GM19240 (cell line): ENCODE results near the gene FER.

Experiments used
- DNase-seq: peaks from one replicate; pipeline ENCODE4 v3.0.0; 2011; ENCODE audit warnings: low spot score; ENCODE audit not compliant: insufficient read length

FER gene

GRCh38 chr5:109105631-109106267, 358.1 kb downstream of the FER start:
- no peak for DNase-seq

GRCh38 chr5:109111680-109112079, 364.0 kb downstream of the FER start:
- DNase-seq: no peak

- no peak for DNase-seq
Observed at GRCh38 chr5:109113608-109114007, 365.9 kb downstream of the FER start.

GRCh38 chr5:109121225-109121624, 373.5 kb downstream of the FER start:
- DNase-seq: no peak

DNA sequence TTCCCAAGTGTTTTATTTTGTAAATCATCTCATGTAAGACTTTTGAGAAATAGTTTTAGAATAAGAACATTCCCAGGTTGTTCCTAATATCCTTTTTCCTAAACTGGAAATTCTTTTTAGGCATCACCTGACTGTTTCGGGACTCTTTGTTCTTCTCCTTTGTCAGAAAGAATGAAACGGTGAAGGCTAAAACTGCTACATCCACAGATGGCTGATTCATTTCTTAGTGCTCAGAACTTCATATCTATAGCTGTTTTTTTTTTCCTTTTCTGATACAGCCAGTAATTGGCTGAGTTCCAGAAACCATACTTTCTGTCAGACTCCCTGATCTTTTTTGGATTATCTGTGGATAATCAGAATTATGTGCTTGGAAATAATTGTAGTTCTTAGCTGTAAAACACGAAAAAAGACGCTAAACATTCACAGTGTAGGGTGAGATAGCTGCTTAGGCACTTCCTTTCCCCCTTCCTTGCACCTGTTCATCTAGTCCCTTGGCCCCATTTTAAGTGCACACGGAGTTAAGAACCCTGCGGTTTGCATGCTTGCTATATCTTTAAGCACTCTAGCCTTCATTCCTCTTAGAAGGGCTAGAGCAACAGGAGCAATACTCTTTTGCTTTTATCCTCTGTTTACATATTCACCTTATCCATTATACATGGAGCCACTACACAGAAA, 378.2 kb downstream of the FER start:
- DNase-seq: no peak

DNA sequence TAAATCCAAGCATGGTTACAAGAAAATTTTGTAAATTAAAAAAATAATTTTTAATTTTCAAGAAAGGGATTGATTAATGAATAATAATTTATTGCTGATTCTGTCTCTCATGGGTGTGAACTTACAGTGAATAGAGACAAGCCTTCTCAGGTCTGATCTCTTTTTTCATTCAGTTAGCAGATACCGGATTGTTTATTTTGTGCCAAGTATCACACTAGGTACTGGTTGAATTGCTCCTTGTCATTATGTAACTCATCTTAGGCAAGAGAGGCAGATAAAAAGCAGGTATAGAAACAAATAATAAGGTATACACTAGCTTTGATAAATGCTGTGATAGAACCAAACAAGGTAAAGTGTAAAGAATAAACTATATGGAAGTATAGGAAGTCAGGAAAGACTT, 378.8 kb downstream of the FER start:
- DNase-seq: no peak

DNA sequence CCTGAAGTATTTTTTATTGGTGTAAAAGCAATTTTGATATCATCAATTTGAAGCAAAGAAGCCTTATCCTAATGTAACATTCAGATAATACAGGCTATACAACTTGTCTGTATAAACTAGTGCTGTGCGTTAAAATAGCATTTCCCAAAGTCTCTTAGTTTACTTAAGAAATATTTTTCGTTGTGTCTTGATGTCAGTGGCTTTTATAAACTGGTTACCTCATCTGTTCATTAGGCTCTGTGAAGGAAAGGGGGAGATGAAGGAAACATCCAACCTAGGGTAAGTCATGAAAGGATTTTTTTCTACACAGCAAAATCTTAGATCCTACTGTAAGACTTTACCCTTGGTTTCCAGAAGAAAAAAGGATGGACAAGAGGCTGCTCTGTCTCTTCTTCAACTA, 389.2 kb downstream of the FER start:
- DNase-seq: no peak

GRCh38 chr5:109141222-109142200, 393.8 kb downstream of the FER start:
- DNase-seq: no peak

DNA sequence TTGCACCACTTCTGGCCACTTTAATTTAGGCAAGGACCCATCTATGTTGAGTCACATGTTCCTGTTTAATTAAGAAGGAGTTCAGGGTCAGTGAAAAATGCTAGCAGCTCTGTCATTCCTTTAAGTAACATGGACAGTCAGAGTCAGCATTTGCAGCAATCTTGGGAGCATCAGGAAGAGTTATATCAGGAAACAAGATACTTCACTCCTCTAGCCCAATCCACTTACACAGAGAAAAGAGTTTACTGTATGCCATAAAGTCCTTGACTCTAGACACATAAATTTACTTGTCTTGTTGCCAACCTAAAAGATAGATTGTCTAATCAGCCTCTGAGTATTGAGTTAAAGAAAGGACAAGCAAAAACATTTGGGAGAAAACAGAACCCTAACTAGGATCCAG, 395.3 kb downstream of the FER start:
- DNase-seq: no peak

DNA sequence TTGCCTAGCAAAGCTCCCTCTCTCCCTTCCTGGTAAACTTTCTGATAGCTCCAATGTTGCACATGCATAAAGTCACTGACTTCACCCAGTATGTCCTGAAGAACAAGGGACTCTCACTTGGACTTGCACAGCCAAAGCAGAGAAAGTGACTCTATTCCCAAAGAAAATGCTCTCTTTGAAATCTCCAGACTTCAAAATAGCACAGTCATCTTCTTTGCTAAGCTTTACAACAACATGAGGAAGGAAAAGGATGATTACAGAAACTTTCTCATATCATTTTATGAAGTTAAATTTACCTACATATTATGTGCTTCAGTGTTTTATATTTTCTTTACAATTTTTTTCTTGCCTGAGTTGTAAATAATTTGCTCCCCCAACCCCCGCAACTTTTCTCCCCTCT, 397.4 kb downstream of the FER start:
- no peak for DNase-seq

DNA sequence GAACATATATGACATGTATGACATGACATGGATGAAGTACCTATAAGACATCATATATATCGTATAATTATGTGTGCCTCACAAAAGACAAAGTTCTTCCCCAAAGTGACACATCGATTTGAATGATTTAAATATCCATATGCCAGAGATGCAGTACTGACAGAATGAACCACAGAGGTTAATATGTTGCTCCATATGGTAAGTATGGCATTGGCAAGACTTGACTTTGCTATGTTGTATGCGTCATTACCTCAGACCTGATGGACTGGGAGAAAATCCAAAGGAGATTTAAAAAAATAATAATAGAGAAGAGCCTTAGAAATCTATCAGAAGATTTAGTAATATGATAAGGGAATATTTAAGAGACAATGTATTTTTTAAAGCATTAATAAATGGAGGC, 398.9 kb downstream of the FER start:
- no peak for DNase-seq

- no peak for DNase-seq
Observed at GRCh38 chr5:109152565-109152964, 404.9 kb downstream of the FER start.

GRCh38 chr5:109155625-109156024, 407.9 kb downstream of the FER start:
- no peak for DNase-seq

DNA sequence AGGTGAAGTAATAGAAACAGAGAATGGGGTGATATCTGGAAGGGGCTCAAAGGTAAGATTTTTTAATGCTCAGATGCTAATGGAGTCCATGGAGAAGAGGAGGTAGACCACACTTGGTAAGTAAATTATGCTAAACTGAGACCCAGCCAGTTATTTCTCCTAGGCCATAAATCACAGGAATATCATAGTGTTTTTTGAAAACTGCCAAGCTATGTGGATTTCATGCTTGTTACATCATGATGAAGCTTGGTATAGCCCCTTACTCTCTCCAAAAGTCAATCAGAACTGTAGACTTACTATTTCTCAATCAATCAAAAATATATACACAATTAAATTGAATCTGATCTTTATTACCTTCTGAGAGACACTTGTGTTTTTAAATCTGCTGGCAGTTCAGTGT, 409.2 kb downstream of the FER start:
- DNase-seq: no peak

- DNase-seq: no peak
Observed at GRCh38 chr5:109160468-109160867, 412.8 kb downstream of the FER start.

DNA sequence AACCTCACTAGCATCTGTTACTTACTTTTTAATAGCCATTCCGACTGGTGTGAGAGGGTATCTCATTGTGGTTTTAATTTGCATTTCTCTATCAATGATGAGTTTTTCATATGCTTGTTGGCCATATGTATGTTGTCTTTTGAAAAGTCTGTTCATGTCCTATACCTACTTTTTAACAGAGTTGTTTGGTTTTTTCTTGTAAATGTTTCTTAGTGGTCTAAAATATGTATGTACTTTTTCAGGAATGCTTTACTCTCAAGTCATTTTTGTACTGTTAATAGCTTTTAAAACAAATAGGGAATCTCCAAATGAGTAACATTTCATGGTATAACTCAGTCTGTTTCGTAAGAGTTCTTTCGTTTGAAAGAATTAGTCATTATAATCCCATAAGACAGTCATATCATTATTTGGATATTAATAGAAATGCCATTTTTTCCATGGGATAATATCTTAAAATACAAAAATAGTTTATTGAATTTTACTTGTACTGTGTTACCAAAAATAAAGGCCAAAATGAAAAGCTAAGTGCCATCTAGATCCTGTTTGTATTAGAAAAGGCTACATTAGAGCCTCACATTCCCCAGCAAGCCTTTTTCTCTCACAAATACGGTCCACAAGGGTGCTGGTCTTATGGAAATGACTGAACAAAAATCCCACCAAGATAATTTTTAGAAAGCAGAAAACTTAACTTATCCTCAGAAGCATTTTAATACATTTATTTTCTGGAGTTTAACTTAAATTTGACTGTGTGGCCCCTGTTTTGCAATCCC, 414.4 kb downstream of the FER start:
- no peak for DNase-seq

DNA sequence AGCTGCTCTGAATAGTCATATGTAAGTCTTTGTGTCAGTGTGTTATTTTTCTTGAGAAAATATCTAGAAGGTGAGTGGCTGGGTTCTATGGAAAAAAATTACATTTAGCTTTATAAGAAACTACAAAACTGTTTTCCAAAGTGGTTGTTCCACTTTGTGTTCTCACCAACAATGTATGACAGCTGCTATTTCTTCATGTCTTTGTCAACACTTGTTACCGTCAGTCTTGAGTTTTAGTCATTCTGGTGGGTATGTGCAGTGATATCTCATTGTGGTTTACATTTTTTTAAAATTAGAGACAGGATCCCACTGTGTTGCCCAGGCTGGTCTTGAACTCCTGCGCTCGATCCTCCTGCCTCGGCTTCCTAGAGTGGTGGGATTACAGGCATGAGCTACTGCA, 415.6 kb downstream of the FER start:
- DNase-seq: no peak

- no peak for DNase-seq
Observed at GRCh38 chr5:109164001-109164400, 416.3 kb downstream of the FER start.

DNA sequence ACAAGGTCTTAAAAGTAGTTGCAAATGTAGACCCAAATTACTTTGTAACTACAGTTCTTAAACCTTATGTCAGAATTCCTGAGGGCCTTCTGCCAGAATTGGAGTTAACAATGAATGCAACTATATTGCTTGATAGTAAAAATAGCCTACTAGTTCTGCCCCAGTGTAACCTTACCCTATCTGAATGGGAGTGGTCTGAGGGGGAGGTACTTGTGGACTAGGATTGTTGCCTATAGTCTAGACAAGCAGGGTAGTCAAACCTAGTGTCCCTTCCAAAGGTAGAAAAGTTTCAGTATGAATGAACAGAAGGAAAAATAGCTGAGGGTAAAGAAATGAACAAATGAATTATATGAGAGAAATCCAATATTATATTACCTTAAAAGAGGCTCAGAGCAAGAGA, 419.9 kb downstream of the FER start:
- DNase-seq: no peak

DNA sequence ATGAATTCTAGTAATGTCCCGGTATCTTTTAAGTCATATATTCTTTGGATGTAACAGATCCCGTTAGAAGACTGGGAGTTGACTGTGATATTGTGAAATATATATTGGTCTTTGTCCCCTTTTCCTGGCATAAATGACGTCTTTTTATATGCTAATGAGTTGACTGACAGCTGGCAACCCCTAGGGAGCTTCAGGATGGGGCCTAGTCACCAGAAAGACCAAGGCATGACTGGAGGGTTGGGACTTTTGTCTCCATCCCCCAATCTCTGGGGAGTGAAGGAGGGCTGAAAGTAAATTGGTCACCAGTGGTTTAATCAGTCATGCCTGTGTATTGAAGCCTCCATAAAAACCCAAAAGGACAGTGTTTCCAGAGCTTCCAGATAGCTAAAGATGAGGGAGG, 420.5 kb downstream of the FER start:
- DNase-seq: no peak

GRCh38 chr5:109170629-109171350, 423.1 kb downstream of the FER start:
- no peak for DNase-seq
